ENCODE measurements around the gene SLCO4A1.
A peak's percentile ranks its signal among the peaks of the same experiment; 100 is the strongest.

SLCO4A1 gene

GRCh38 chr20:62653373-62653772 lies 11.1 kb downstream of the SLCO4A1 start:
- H3K9ac ChIP-seq (ENCODE audit: low read depth, low read length): no peak overlapping the region
- H3K27me3 ChIP-seq (ENCODE audit: control insufficient read depth, insufficient read depth, low read length): no peaks in the 10 kb centered on the region
- H3K4me1 ChIP-seq (ENCODE audit: control insufficient read depth, insufficient read depth, low read length): no peaks in the 10 kb centered on the region
- H3K4me3 ChIP-seq (ENCODE audit: low read depth, low read length): no peak overlapping the region
- H3K36me3 ChIP-seq (ENCODE audit: control insufficient read depth, insufficient read depth, low read length): peaks cover 16% of the 10 kb centered on the region
- no peaks in the 10 kb centered on the region for H3K9me3 ChIP-seq (ENCODE audit: control insufficient read depth, insufficient read depth, low read length)

DNA sequence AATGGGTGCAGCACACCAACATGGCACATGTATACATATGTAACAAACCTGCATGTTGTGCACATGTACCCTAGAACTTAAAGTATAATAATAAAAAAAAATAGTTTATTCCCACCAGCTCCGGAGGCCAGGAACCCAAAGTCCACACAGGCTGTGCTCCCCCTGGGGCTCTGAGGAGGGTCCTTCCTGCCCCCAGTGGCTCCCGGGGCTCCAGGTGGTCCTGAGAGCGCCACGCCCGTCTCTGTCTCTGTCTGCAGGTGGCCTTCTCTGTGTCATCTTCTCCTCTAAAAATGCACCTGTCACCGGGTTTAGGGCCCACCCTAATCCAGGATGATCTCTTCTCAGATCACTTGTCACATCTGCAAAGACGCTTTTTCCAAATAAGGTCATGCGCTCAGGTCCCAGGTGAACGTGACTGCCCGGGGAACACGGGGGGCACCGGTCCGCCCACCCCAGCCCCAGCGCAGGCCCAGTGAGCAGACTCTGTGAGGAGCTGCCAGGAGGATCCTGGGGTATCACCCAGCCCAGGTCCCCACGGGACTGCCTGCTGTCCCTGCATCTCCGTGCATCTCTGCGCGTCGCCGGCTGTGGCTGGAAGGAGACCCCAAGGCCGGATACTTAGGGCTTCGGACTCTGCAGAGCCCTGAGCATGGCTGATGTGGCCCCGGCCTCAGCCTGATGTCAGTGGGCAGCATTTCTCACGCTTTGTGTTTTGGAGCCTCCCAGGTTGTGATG lies 11.8 kb downstream of the SLCO4A1 start:
- no peaks in the 10 kb centered on the region for H3K9me3 ChIP-seq (ENCODE audit: control insufficient read depth, insufficient read depth, low read length)
- H3K4me1 ChIP-seq (ENCODE audit: control insufficient read depth, insufficient read depth, low read length): no peaks in the 10 kb centered on the region
- no peak overlapping the region for H3K9ac ChIP-seq (ENCODE audit: low read depth, low read length)
- H3K27me3 ChIP-seq (ENCODE audit: control insufficient read depth, insufficient read depth, low read length): no peaks in the 10 kb centered on the region
- no peak overlapping the region for H3K4me3 ChIP-seq (ENCODE audit: low read depth, low read length)
- H3K36me3 ChIP-seq (ENCODE audit: control insufficient read depth, insufficient read depth, low read length): peaks cover 16% of the 10 kb centered on the region

GRCh38 chr20:62655282-62656196 lies 13.2 kb downstream of the SLCO4A1 start:
- Histone ChIP-seq H3K4me3 (ENCODE audit: low read depth, low read length) (no peak overlapping the region), H3K9me3 (ENCODE audit: control insufficient read depth, insufficient read depth, low read length) (no peaks in the 10 kb centered on the region), H3K9ac (ENCODE audit: low read depth, low read length) (no peak overlapping the region), H3K36me3 (ENCODE audit: control insufficient read depth, insufficient read depth, low read length) (peaks cover 16% of the 10 kb centered on the region), H3K27me3 (ENCODE audit: control insufficient read depth, insufficient read depth, low read length) (no peaks in the 10 kb centered on the region), H3K4me1 (ENCODE audit: control insufficient read depth, insufficient read depth, low read length) (no peaks in the 10 kb centered on the region)

GRCh38 chr20:62656197-62656918 lies 14.1 kb downstream of the SLCO4A1 start:
- no peaks in the 10 kb centered on the region for H3K9me3 ChIP-seq (ENCODE audit: control insufficient read depth, insufficient read depth, low read length)
- H3K4me3 ChIP-seq (ENCODE audit: low read depth, low read length): no peak overlapping the region
- H3K27me3 ChIP-seq (ENCODE audit: control insufficient read depth, insufficient read depth, low read length): no peaks in the 10 kb centered on the region
- no peaks in the 10 kb centered on the region for H3K4me1 ChIP-seq (ENCODE audit: control insufficient read depth, insufficient read depth, low read length)
- H3K9ac ChIP-seq (ENCODE audit: low read depth, low read length): no peak overlapping the region
- H3K36me3 ChIP-seq (ENCODE audit: control insufficient read depth, insufficient read depth, low read length): peaks cover 16% of the 10 kb centered on the region

- Histone ChIP-seq H3K9me3 (ENCODE audit: control insufficient read depth, insufficient read depth, low read length) (no peaks in the 10 kb centered on the region), H3K36me3 (ENCODE audit: control insufficient read depth, insufficient read depth, low read length) (peaks cover 16% of the 10 kb centered on the region), H3K27me3 (ENCODE audit: control insufficient read depth, insufficient read depth, low read length) (no peaks in the 10 kb centered on the region), H3K4me3 (ENCODE audit: low read depth, low read length) (no peak overlapping the region), H3K9ac (ENCODE audit: low read depth, low read length) (no peak overlapping the region), H3K4me1 (ENCODE audit: control insufficient read depth, insufficient read depth, low read length) (no peaks in the 10 kb centered on the region)
These were observed 14.8 kb downstream of the SLCO4A1 start for GRCh38 chr20:62656919-62657588.

DNA sequence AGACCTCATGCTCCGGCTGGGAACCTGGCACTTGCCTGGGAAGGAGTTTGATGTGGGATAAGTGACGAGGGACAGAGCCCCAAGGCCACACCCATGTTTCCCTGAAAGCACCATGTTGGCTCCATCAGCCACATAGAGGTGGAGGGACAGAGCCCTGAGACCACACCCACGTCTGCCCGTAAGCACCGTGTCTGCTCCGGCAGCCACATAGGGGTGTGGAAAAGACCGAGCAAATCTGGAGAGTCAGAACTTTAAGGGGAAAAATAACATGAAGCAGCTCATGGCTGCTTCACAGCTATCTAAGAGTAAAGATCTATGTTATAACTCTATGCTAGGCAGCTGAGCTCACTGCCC lies 15.3 kb downstream of the SLCO4A1 start:
- Histone ChIP-seq H3K27me3 (ENCODE audit: control insufficient read depth, insufficient read depth, low read length) (no peaks in the 10 kb centered on the region), H3K9me3 (ENCODE audit: control insufficient read depth, insufficient read depth, low read length) (no peaks in the 10 kb centered on the region), H3K4me3 (ENCODE audit: low read depth, low read length) (no peak overlapping the region), H3K36me3 (ENCODE audit: control insufficient read depth, insufficient read depth, low read length) (peaks cover 16% of the 10 kb centered on the region), H3K9ac (ENCODE audit: low read depth, low read length) (peak overlapping the region; percentile 37), H3K4me1 (ENCODE audit: control insufficient read depth, insufficient read depth, low read length) (no peaks in the 10 kb centered on the region)

DNA sequence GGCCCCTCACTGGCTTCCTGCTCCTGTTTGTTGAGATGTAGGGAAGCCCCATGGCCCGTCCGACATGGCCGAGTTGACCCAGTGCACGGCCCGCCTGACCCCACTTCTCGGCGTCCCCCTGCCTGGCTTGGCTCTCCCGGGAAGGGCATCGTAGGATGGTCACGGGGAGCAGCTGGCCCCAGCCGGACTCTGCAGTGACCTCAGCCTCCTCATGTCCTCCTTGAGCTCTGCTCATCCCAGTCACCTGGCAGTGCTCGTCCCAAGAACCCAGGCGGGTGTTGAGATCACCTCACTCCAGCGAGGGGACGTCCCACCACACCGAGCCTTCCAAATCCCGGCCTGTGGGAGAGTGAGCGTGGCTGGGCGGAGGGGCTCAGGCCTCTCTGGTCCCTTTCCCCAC lies 15.7 kb downstream of the SLCO4A1 start:
- no peaks in the 10 kb centered on the region for H3K9me3 ChIP-seq (ENCODE audit: control insufficient read depth, insufficient read depth, low read length)
- peak overlapping the region; percentile 37 for H3K9ac ChIP-seq (ENCODE audit: low read depth, low read length)
- no peaks in the 10 kb centered on the region for H3K27me3 ChIP-seq (ENCODE audit: control insufficient read depth, insufficient read depth, low read length)
- H3K4me1 ChIP-seq (ENCODE audit: control insufficient read depth, insufficient read depth, low read length): no peaks in the 10 kb centered on the region
- H3K4me3 ChIP-seq (ENCODE audit: low read depth, low read length): no peak overlapping the region
- peaks cover 16% of the 10 kb centered on the region for H3K36me3 ChIP-seq (ENCODE audit: control insufficient read depth, insufficient read depth, low read length)

- Histone ChIP-seq H3K36me3 (ENCODE audit: control insufficient read depth, insufficient read depth, low read length) (peaks cover 16% of the 10 kb centered on the region), H3K9ac (ENCODE audit: low read depth, low read length) (no peak overlapping the region), H3K4me3 (ENCODE audit: low read depth, low read length) (no peak overlapping the region), H3K27me3 (ENCODE audit: control insufficient read depth, insufficient read depth, low read length) (no peaks in the 10 kb centered on the region), H3K9me3 (ENCODE audit: control insufficient read depth, insufficient read depth, low read length) (no peaks in the 10 kb centered on the region), H3K4me1 (ENCODE audit: control insufficient read depth, insufficient read depth, low read length) (no peaks in the 10 kb centered on the region)
These were observed 16.4 kb downstream of the SLCO4A1 start for GRCh38 chr20:62658593-62659178.

DNA sequence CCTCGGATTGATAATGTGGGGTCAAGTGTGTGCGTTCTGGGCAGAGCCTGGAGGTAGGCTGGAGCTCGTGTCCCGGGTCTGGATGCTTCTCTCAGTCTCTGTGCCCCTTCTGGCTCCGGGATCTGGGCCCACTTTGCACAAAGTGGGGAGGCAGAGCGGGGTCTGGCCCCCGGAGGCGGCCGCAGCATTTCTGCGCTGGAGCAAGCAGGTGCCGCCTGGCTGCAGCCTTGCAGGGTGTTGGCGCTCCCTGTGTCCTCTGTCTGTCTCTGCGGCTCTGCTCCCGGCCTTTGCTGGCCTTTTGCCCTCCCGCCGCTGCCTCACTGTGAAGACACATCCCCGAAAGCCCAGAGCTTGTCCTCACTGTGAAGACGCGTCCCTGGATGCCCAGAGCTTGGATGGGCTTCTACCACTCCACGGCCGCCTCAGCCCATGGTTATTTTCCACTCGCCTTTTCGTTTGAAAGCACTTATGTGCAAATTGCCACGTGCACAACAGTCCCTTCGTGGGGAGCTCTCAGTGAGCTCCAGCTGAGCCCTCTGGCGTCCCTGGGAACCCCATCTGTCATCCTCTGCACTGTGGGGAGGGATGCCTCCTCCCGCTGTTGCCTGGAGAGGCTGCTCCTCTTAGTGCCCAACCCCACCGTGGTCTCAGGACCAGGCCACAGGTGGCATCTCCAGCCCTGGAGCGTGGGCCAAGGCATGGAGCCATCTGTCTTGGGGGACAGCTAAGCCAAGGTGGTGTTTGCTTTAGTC lies 17.4 kb downstream of the SLCO4A1 start:
- Histone ChIP-seq H3K27me3 (ENCODE audit: control insufficient read depth, insufficient read depth, low read length) (no peaks in the 10 kb centered on the region), H3K4me3 (ENCODE audit: low read depth, low read length) (no peak overlapping the region), H3K9ac (ENCODE audit: low read depth, low read length) (no peak overlapping the region), H3K9me3 (ENCODE audit: control insufficient read depth, insufficient read depth, low read length) (no peaks in the 10 kb centered on the region), H3K4me1 (ENCODE audit: control insufficient read depth, insufficient read depth, low read length) (no peaks in the 10 kb centered on the region), H3K36me3 (ENCODE audit: control insufficient read depth, insufficient read depth, low read length) (peaks cover 16% of the 10 kb centered on the region)

DNA sequence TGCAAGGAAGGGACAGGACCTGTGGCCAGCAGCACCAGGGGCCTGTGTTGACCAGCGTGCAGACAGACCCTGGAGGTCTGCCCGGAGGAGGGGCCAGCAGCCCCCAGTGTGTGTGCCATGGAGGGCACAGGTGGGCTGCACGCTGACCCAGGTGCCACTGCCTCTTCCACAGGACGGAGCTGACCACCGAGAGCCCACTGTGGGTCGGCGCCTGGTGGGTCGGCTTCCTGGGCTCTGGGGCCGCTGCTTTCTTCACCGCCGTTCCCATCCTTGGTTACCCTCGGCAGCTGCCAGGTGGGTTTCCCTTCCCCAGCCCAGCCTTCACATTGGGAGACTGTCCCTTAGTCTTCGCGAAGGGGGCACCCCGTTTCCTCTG lies 17.9 kb downstream of the SLCO4A1 start:
- Histone ChIP-seq H3K27me3 (ENCODE audit: control insufficient read depth, insufficient read depth, low read length) (no peaks in the 10 kb centered on the region), H3K36me3 (ENCODE audit: control insufficient read depth, insufficient read depth, low read length) (peaks cover 16% of the 10 kb centered on the region), H3K9me3 (ENCODE audit: control insufficient read depth, insufficient read depth, low read length) (no peaks in the 10 kb centered on the region), H3K9ac (ENCODE audit: low read depth, low read length) (no peak overlapping the region), H3K4me3 (ENCODE audit: low read depth, low read length) (no peak overlapping the region), H3K4me1 (ENCODE audit: control insufficient read depth, insufficient read depth, low read length) (no peaks in the 10 kb centered on the region)

Measured in iPS-15b (cell line).